ENCODE measurements around the gene SMIM33. TPM values are rescaled to one million over a fixed set of nuclear protein-coding genes. Genes with fewer than 3 reads are reported as not detected.

SMIM33 gene
- total and polyA plus RNA-seq, 10 of the 15 experiments (the other 5 are each of a cell fraction or from before 2014, with no cell fraction given), result 0.03 to 0.25 (median 0.07) TPM; not detected in 4

GRCh38 chr5:139462586-139463276 is 8.1 kb upstream of the SMIM33 start, which contains the start of gene ECSCR (continued):
- no peak for TF ChIP-seq JUND (IDR thresholded peaks at IDR 0.05; ENCODE audit: low read depth, low read length)
- no peak for TF ChIP-seq SREBF2 (IDR thresholded peaks at IDR 0.05; ENCODE audit: low read length)
- TF ChIP-seq NR2F1 (conservative IDR thresholded peaks at IDR 0.05), result no peak
- no peak for TF ChIP-seq TCF7 (IDR thresholded peaks at IDR 0.05; ENCODE audit: borderline replicate concordance)

GRCh38 chr5:139468421-139468931 is 2.3 kb upstream of the SMIM33 start:
- no peak overlapping the region for H3K4me3 ChIP-seq
- CTCF ChIA-PET, result interaction anchor here (1.0 to 1.3 kb wide), 2 partner anchors 45 kb away, joined by 3 to 5 read pairs; no protein-coding TSS in a partner anchor
- no peak for DNase-seq (ENCODE audit: low read depth, low spot score)
- no peak overlapping the region for H3K4me2 ChIP-seq (ENCODE audit: control insufficient read depth, insufficient read depth)
- H3K9me3 ChIP-seq (replicated peaks; ENCODE audit: control insufficient read depth, insufficient read depth, low read length), result no peaks in the 10 kb centered on the region
- peaks cover 5% of the 10 kb centered on the region; the same call in 1 of the 2 replicates for H3K4me1 ChIP-seq (ENCODE audit: control insufficient read depth, insufficient read depth, low read length)
- 52% methylated on average over 8 of the region's 8 CpGs for WGBS (ENCODE audit: insufficient coverage, insufficient replicate concordance, low lambda C conversion rate, missing lambda C conversion rate)
- H3K9ac ChIP-seq (ENCODE audit: control insufficient read depth, insufficient read depth, low read length), result no peak overlapping the region
- no peaks in the 10 kb centered on the region for H3K27me3 ChIP-seq (replicated peaks in 1 of 2; ENCODE audit: control insufficient read depth in 2 of 2, insufficient read depth in 2 of 2, low read length in 1 of 2)
- SMC1A ChIA-PET (ENCODE audit: uncharacterized antibody, unreplicated experiment), result no interaction called here
- intact Hi-C loops (cut with micrococcal nuclease; ENCODE audit: unreplicated experiment) (no loop called here), in situ Hi-C loops (cut with MboI) (no loop called here)
- POLR2A ChIA-PET, result no interaction called here
- BruUV-seq (replicated peaks), result no TSS peak
- H3K36me3 ChIP-seq (ENCODE audit: control insufficient read depth in 2 of 2, insufficient read depth in 2 of 2, low read length in 1 of 2), result no peaks in the 10 kb centered on the region
- RAD21 ChIA-PET (ENCODE audit: unreplicated experiment), result interaction anchor here (1.3 kb wide), 1 partner anchor 46 kb away, joined by 3 read pairs; no protein-coding TSS in a partner anchor
- H4K20me1 ChIP-seq (ENCODE audit: control insufficient read depth, insufficient read depth), result no peaks in the 10 kb centered on the region
- peak; percentile 53 for ATAC-seq
- H3K79me2 ChIP-seq (ENCODE audit: control insufficient read depth, insufficient read depth, low read length), result no peaks in the 10 kb centered on the region
- no peak overlapping the region for H3K27ac ChIP-seq (ENCODE audit: control insufficient read depth, insufficient read depth)
- TF ChIP-seq CBX3 (IDR thresholded peaks at IDR 0.05; ENCODE audit: borderline replicate concordance, low read depth) (no peak), HDAC6 (IDR thresholded peaks at IDR 0.05; ENCODE audit: unreplicated experiment) (no peak), CBFB (IDR thresholded peaks at IDR 0.05; ENCODE audit: low read depth) (no peak), RAD51 (IDR thresholded peaks at IDR 0.05) (no peak), WRNIP1 (IDR thresholded peaks at IDR 0.05; ENCODE audit: borderline replicate concordance, low read depth, low read length) (no peak), CTCF (IDR thresholded peaks at IDR 0.05 in 2 of 3, conservative IDR thresholded peaks at IDR 0.05 in 1 of 3; ENCODE audit: control insufficient read depth in 2 of 3, extremely low read depth in 1 of 3, insufficient read depth in 1 of 3, low read depth in 3 of 3, low read length in 3 of 3) (peak in 1 of 3 experiments; percentile 10; a peak in 1 of 6 replicates), FOXK2 (IDR thresholded peaks at IDR 0.05) (no peak), SMAD1 (IDR thresholded peaks at IDR 0.05; ENCODE audit: low read depth, partially characterized antibody) (no peak)
- H2AFZ ChIP-seq (ENCODE audit: control insufficient read depth, low read depth, low read length), result no peak overlapping the region
- FAIRE-seq, result no peak

Measured in GM12878 (cell line).